ENCODE data around the gene CXCR4.

GRCh38 chr2:136130045-136130444, 12.1 kb upstream of the CXCR4 start:
- TF ChIP-seq CTCF (conservative IDR thresholded peaks at IDR 0.05) (no peak), EZH2 (IDR thresholded peaks at IDR 0.05; ENCODE audit: low read depth) (no peak)

Data from PC-9 (cell line).